Kidney (tissue), 14 donors: ENCODE results near the gene INPP5D. TPM values are rescaled to one million over a fixed set of nuclear protein-coding genes. Genes with fewer than 3 reads are reported as not detected.

Source experiments
- DNase-seq, 5 donors: peaks; one replicate each; pipeline ENCODE4 v3.0.0-alpha.2; 2013 to 2020
- FAIRE-seq: peaks from 2 replicates; lab custom pipeline; 2012; peaks lifted over from hg19 to GRCh38; lab: Jason Lieb, UNC
- H3K27ac ChIP-seq, 2 donors: one replicate each; pipeline ENCODE4 v1.7.0; 2013; ENCODE audit warnings: low read depth in 2 of 2, low read length in 2 of 2, inconsistent platforms in 1 of 2
- H3K27me3 ChIP-seq: one replicate; pipeline ENCODE4 v1.7.1; 2013; ENCODE audit warnings: low read length, inconsistent platforms; ENCODE audit not compliant: control insufficient read depth, insufficient read depth
- H3K36me3 ChIP-seq, 3 donors: one replicate each; pipeline versions ENCODE4 v1.7.0 to v1.7.1; 2013; ENCODE audit warnings: low read length in 3 of 3, control low read depth in 1 of 3, inconsistent platforms in 1 of 3; ENCODE audit not compliant: insufficient read depth in 3 of 3, control insufficient read depth in 2 of 3
- H3K4me1 ChIP-seq, 3 donors: one replicate each; pipeline versions ENCODE4 v1.7.0 to v1.7.1; 2013; ENCODE audit warnings: low read length in 3 of 3, inconsistent platforms in 1 of 3, low read depth in 1 of 3; ENCODE audit not compliant: control insufficient read depth in 2 of 3, insufficient read depth in 2 of 3
- H3K4me3 ChIP-seq, 3 donors: one replicate each; pipeline versions ENCODE4 v1.7.0 to v1.8.1; 2013; ENCODE audit warnings: low read length in 3 of 3, control low read depth in 1 of 3, inconsistent platforms in 1 of 3
- H3K9ac ChIP-seq, 3 donors: one replicate each; pipeline versions ENCODE4 v1.7.0 to v1.7.1; 2013; ENCODE audit warnings: low read length in 3 of 3, control low read depth in 1 of 3, inconsistent platforms in 1 of 3
- H3K9me3 ChIP-seq, 3 donors: one replicate each; pipeline versions ENCODE4 v1.7.0 to v1.7.1; 2013; ENCODE audit warnings: low read length in 3 of 3, control low read depth in 1 of 3, inconsistent platforms in 1 of 3; ENCODE audit not compliant: control insufficient read depth in 2 of 3, insufficient read depth in 1 of 3
- CTCF ChIP-seq: IDR thresholded peaks from 3 replicates; pipeline ENCODE4 v1.5.1; 2012; ENCODE audit warnings: mild to moderate bottlenecking, moderate library complexity, borderline replicate concordance; ENCODE audit not compliant: insufficient read depth; ENCODE audit errors: extremely low read depth
- intact Hi-C: fragments of 100-400 bp; cut with DNase I; formaldehyde crosslinking; loops from one replicate; pipeline ENCODE4 v1.11.1; 2022
- polyA plus RNA-seq: library from polyadenylated mRNA; stranded (reverse); fragments of 350-450 nt; fragmentation: Illumina TruSeq; extraction: RNeasy Lipid Tissue Mini Kit (QIAGEN cat#74804); gene quantifications from one replicate; pipeline ENCODE4 v1.2.3, GENCODE V29; 2014; ENCODE audit warnings: low read depth, low replicate concordance; ENCODE audit not compliant: insufficient read depth
- total RNA-seq: library from RNA; stranded (reverse); fragmentation: NEBNext Ultra II Directional; extraction: Animal tissue kit (Norgen Biotek cat#: 25700); gene quantifications from one replicate; pipeline ENCODE4 v1.2.1, GENCODE V29; 2021
- donor health status: control.
- donor health status: control.
- donor health status: control.
- donor health status: control.
- donor health status: control.
- donor health status: DM: yes; HTN: yes; CAD: no.
- donor health status: Normal renal cell carcinoma (clear cell type).

The INPP5D gene
- total and polyA plus RNA-seq, 2 donors from 2014 or later: 2.6 to 29.6 TPM

GRCh38 chr2:233133239-233133638, 73.1 kb downstream of the INPP5D start:
- peaks cover 0 to 3% (median 0%) of the 10 kb centered on the region in 3 donors for H3K9me3 ChIP-seq
- no peaks in the 10 kb centered on the region for H3K27me3 ChIP-seq
- intact Hi-C loops: no loop called here
- no peaks in the 10 kb centered on the region for H3K4me1 ChIP-seq
- H3K27ac ChIP-seq: no peak overlapping the region
- no peak overlapping the region for H3K4me3 ChIP-seq
- DNase-seq (no peak), FAIRE-seq (no peak)
- no peak overlapping the region for H3K9ac ChIP-seq
- no peak for TF ChIP-seq CTCF
- no peaks in the 10 kb centered on the region for H3K36me3 ChIP-seq

- no peak overlapping the region for H3K4me3 ChIP-seq
- peaks cover 0 to 3% (median 0%) of the 10 kb centered on the region in 3 donors for H3K9me3 ChIP-seq
- no peak for DNase-seq
- no peak for FAIRE-seq
- no peak for TF ChIP-seq CTCF
- H3K27me3 ChIP-seq: no peaks in the 10 kb centered on the region
- no peak overlapping the region for H3K9ac ChIP-seq
- H3K4me1 ChIP-seq: no peaks in the 10 kb centered on the region
- no peaks in the 10 kb centered on the region for H3K36me3 ChIP-seq
- no peak overlapping the region for H3K27ac ChIP-seq
- intact Hi-C loops: no loop called here
Observed at GRCh38 chr2:233135421-233135820, 75.3 kb downstream of the INPP5D start.

GRCh38 chr2:233137040-233137439, 76.9 kb downstream of the INPP5D start:
- H3K36me3 ChIP-seq: no peaks in the 10 kb centered on the region
- H3K4me1 ChIP-seq: no peaks in the 10 kb centered on the region
- H3K4me3 ChIP-seq: no peak overlapping the region
- no peak overlapping the region for H3K27ac ChIP-seq
- H3K9ac ChIP-seq: no peak overlapping the region
- peaks cover 0 to 3% (median 0%) of the 10 kb centered on the region in 3 donors for H3K9me3 ChIP-seq
- FAIRE-seq (no peak), DNase-seq (no peak)
- no peaks in the 10 kb centered on the region for H3K27me3 ChIP-seq
- intact Hi-C loops: no loop called here
- TF ChIP-seq CTCF: no peak

- peaks cover 0 to 3% (median 0%) of the 10 kb centered on the region in 3 donors for H3K9me3 ChIP-seq
- intact Hi-C loops: no loop called here
- no peak overlapping the region for H3K27ac ChIP-seq
- H3K9ac ChIP-seq: no peak overlapping the region
- no peaks in the 10 kb centered on the region for H3K27me3 ChIP-seq
- no peaks in the 10 kb centered on the region for H3K36me3 ChIP-seq
- H3K4me3 ChIP-seq: no peak overlapping the region
- DNase-seq (no peak), FAIRE-seq (no peak)
- H3K4me1 ChIP-seq: no peaks in the 10 kb centered on the region
- no peak for TF ChIP-seq CTCF
Observed at GRCh38 chr2:233140077-233140585, 80.0 kb downstream of the INPP5D start.
